HG03159 (cell line): ENCODE results near the gene AXIN2.
"Not testable (repeated sequence)": the region's sequence is repeated elsewhere in the genome, so short reads cannot be mapped to it uniquely, and the experiment has no call there.

Source experiments
- ATAC-seq: cut with Tn5 transposase; IDR thresholded peaks from one replicate; pipeline ENCODE4 v1.9.1; 2021; ENCODE audit warnings: mild to moderate bottlenecking, moderate library complexity; ENCODE audit not compliant: unreplicated experiment

The AXIN2 gene

DNA sequence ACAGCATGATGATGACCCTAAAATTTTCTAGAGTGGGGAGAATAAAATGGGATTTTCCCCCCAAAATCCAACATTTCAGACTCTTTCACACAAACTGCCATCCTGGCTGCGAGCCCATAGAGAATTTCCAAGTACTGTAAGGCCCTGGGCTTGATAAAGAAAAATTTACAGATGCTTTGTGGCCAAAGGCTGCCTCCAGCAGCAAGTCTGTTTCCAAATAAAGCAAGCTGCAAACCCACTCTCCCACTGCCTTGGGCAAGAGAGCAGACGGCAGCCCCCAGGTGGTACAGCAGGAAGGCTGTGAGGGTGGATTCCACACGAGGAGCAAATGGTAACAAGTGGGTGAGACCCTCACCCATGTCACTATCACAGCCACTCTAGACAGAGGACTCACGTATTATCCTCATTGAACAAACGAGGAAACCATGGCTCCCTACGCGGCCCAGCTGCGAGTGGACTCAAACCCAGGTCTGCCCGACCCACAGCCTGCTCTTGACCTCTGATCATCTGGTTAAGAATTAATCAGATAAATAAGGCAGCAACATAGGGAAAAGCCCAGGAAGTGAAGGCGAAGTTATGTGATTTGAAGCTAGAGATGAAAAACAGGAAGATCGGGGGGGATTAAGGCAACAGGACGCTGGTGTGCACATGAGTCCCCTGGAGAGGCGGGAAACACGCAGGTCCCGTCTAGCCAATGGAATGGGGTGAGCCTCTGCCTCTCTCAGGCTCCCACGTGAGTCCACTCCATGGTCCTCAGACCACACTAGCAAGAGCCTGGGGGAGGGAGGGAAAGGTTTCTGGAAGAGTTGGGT lies 37.4 kb downstream of the AXIN2 start:
- no peak for ATAC-seq

- no peak for ATAC-seq
Measured at GRCh38 chr17:65523411-65523810, 38.0 kb downstream of the AXIN2 start.

DNA sequence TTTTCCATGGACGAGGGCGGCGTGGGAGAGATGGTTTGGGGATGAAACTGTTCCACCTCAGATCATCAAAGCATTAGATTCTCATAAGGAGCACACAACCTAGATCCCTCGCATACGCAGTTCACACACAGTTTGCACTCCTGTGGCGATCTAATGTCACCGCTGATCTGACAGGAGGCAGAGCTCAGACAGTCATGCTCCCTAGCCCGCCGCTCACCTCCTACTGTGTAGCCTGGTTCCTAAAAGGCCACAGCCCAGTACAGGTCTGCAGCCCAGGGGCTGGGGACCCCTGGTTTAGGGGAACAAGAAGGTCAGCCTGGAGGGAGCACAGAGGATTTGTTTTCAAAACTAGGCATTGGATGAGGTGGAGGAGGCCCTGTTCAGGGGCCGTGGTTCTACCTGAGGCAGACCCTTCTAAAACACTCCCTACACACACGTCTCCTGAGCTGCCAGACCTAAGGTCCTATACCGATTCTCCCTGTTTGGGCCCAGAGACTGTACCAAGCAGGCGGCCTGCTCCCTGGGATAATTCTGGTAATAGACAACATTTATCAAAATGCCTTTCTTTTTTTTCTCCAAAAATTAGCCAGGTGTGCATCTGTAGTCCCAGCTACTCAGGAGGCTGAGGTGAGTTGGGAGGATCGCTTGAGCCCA lies 38.6 kb downstream of the AXIN2 start:
- no peak for ATAC-seq

- no peak for ATAC-seq
Measured at GRCh38 chr17:65519462-65519861, 42.0 kb downstream of the AXIN2 start.

DNA sequence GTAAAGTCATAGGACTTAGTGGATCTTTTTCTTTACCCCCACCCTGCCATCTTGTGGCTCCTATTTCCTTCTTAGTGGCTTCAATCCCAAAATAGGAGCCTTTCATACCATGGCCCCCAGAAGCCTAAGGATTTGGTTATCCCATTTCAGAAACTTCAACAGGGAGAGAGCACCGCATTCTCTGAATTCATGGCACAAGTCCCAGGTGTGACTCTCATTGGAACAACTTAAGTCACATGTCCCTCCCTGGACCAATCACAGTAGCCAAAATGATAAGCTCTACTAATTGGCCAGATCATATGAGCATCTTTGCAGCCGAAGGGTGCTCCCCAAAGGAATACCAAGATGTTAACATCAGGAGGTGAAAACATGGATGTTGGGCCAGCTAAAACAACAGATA lies 43.2 kb downstream of the AXIN2 start:
- no peak for ATAC-seq

DNA sequence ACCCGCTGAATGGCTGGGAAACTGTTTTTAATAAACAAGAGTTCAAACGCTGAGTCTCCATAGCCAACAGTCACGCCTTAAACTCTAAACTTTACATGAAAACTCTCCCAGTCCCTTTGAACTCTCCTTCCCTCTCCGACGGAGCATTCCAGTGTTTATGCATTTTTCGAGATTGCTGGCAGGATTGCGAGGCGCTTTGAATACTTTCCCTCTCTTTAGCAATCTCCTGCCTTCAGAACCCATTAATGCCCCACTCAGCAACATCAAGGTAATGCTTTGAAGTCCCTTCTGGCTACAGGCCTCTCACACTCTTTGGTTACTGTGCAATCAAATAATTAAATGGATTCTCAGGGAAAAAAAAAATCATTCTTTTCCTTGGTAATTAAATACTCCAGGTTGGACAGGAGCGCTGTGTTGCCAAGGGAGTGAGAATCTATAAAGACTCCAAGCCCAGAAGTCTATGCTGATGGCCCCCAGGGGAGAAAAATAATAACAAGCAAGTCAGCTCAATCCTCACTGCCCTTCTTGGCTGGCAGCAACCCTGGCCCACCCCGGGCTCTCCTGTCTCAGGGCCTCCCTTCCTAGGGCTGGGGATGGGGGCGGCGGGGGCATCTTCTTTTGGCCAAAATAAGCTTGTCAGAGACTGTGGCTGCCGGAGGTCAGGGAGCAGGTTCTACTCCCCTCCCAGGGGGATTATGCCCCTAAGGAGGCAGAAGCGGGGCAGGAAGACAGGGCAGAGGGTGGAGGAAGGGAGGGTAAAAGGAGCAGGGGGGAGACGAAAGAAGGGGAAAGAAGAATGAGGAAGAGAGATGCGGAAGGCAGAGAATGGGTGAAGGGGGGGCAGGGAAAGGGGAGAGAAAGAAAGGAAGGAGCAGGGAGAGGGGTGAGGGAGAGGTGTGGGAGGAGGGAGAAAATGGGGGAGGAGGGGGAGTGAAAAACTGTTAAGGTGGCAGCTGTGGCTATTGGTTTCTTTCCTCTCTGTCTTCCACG lies 45.2 kb downstream of the AXIN2 start:
- ATAC-seq: no peak

DNA sequence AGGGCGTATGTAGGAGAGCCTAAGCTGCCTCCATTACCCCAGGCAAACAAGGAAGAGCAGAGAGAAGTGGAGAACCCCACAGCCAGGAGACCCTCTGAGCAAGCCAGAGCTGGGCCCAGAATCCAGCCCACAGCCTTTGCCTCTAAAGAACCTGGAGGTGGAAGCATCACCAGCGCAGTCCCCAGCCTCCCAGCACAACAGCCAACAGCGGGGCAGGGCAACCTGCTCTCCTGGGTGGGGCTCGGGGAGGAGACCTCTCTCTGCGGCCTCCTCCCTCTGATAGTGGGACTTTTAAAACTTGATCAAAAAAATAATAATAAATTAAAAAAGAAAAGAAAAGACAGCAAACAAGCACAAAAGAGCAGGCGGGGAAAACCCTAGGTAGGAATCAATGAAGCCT lies 45.9 kb downstream of the AXIN2 start:
- ATAC-seq: no peak

DNA sequence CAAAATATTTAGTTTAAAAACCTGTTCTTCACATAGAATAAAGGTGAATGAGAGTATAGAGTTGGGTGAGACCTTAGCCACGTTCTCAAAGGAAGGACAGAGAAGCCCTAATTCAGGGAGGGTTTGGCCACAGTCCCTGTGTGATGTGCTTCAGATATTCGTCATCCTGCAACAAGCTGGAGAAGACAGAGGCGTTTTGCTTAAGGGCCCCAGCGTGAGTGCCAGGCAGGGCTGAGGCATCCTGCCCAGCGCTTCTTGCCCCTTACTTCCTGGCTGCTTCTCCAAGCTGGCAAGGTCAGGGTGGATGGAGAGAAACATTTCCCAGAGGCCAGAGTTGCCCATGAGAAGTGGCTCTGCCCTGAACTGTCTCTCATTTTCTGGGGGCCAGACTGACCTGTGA lies 46.9 kb downstream of the AXIN2 start:
- no peak for ATAC-seq

GRCh38 chr17:65514082-65514481 lies 47.4 kb downstream of the AXIN2 start:
- ATAC-seq: no peak

DNA sequence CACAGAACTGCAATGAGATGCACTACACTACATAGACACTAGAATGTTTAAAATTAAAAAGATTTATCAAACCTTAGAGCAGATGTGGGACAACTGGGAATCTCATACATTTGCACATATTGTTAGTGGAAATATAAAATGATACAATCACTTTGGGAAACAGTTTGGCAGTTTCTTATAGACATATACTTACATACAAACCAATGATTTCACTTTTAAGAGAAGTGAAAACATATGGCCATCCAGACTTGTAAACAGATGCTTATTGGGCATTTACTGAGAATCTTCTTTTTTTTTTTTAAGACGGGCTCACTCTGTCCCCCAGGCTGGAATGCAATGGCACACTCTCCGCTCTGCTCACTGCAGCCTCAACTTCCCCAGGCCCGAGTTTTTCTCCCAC lies 50.1 kb downstream of the AXIN2 start:
- no peak for ATAC-seq

DNA sequence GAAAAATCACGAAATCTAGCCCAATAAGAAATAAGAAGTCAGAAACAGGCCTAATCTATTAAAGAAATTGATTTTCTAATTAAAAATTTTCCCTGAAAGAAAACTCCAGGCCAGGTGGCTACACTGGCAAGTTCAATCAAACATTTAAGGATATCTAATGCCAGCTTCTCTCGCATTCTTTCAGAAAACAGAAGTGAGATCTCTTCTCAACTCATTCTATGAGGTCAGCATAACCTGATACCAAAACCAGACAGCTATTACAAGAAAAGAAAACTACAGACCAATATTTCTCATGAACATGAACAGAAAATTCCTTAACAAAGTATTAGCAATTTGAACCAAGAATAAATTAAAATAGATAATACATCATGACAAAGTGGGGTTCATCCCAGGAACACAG lies 52.4 kb downstream of the AXIN2 start:
- ATAC-seq: no peak

- ATAC-seq: not testable (repeated sequence)
Measured at GRCh38 chr17:65504673-65505072, 56.8 kb downstream of the AXIN2 start.

DNA sequence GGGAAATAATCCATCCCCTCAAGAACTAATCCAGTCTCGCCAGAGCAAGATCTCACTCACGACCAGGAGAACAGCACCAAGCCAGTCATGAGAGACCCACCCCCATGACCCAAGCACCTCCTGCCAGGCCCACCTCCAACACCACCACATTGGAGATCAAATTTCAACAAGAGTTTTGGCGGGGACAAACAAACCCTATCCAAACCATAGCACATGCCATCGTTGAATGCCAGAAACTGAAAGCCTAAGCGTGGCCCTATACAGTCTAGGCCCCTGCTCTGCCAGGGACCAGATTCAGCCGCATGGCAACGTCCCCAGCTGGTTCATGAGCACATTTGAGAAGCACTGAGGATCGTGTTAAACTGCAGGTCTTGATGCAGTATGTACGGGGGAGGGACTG lies 57.3 kb downstream of the AXIN2 start:
- no peak for ATAC-seq

- no peak for ATAC-seq
Measured at GRCh38 chr17:65503557-65503956, 57.9 kb downstream of the AXIN2 start.

- ATAC-seq: no peak
Measured at GRCh38 chr17:65498816-65499215, 62.6 kb downstream of the AXIN2 start.

- no peak for ATAC-seq
Measured at GRCh38 chr17:65496801-65497200, 64.6 kb downstream of the AXIN2 start.

DNA sequence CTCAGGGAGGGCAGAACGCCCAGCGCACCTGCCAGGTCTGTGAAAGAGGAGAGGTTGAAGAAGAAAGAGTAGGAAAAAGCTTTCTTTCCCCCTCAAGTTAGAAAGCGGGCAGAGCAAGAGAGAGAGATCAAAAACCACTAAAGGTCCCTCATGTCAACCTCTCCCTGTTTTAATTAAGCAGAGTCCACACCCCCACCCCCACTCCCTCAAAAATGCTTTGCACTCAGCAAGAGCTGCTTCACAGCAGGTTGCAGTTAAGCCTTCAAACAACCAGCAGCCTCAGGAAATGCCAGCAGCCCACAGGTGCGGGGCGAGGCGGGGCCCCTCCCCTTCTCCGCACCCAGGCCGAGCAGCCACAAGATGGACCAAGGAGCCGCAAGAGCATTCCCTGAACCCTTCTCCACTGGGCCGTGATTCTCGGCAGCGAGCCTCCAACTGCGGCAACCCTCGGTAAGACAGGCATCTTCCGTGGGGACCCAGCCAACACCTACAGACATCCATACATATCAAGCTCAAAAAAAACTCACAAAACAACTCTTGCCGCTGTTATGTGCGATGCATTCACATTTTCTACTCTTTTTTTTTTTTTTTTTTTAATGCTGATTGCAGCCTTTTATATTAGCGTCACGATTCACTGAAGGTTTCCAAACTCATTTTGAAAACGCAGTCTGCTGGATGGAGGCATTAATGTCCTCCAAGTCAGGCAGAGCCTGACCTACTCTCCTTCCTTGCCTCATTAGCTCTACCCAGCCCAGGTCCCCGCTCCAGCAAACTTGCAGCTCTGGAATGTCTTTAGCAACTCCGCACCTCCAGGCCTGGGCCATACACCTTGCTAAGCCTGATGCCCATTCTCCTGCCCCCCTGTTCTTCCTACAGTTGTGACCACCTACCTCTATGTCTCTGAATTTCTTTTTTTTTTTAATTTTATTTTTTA lies 66.1 kb downstream of the AXIN2 start:
- no peak for ATAC-seq

DNA sequence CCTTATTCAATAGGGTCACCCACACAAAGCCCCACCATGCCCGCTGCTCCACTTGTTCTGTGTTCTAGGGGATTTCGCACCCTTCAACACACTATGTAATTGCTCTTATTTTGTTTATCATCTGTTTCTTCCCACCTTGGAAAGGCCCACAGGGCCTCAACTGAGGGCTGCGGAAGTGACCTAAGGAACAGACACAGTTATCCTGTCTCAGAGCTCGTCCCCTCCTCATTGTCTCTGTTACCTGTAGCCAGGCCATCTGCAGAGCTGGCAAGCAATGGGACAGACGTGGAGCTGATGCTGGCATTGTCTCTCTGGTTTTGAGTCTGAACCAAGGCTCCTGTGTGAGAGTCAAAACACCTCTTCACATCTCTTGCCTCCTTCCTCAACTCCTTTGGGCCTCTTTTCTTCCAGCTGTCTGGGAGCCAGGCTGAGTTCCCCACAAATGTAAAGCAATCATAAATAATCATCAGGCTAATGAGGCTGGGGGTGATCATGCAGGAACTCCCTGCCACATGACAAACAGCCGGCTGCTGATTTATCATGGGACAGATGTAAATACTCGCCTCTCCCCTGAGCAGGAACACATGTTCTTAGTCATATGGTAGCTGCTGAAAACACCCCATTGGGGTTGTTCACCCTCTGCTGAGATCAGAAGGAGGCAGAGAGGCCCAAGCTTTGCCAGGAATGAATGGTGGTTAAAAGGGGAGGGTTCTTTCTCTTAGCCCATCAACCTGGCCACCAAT lies 71.9 kb downstream of the AXIN2 start:
- no peak for ATAC-seq

DNA sequence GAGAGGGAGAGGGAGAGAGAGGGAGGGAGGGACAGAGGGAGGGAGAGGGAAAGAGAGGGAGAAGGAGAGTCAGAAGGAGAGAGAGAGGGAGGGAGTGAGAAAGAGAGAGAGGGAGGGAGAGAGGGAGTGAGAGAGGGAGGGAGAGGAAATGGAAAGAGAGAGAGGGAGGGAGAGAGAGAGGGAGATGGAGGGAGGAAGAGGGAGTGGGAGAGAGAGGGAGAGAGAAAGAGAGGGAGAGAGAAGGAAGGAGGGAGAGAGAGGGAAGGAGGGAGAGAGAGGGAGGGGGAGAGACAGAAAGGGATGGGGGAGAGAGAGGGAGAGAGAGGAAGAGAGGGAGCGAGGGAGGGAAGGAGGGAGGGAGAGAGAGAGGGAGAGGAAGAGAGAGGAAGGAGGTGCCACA lies 72.8 kb downstream of the AXIN2 start:
- no peak for ATAC-seq

DNA sequence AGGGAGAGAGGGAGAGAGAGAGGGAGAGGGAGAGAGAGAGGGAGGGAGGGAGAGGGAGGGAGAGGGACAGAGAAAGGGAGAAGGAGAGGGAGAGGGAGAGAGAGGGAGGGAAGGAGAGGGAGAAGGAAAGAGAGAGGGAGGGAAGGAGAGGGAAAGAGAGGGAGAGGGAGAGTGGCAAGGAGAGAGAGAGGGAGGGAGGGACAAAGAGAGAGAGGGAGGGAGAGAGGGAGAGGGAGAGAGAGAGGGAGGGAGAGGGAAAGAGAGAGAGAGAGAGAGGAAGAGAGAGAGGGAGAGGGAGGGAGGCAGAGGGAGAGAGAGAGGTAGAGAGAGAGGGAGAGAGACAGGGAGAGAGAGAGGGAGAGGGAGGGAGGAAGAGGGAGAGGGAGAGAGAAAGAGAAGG lies 73.5 kb downstream of the AXIN2 start:
- ATAC-seq: no peak
